GM10248 (cell line): ENCODE measurements around the gene INSL4.

ENCODE experiments used
- CTCF ChIA-PET: fragments of 300-600 bp; sonication (Branson Sonifier 250); formaldehyde crosslinking; extraction: SDS; loops from one replicate; lab custom pipeline; 2021; ENCODE audit warnings: antibody characterized with exemption; lab: Yijun Ruan, JAX
- POLR2A ChIA-PET: fragments of 350-650 bp; sonication (Branson Sonifier 250); formaldehyde crosslinking; extraction: SDS; loops from one replicate; lab custom pipeline; 2020; ENCODE audit warnings: antibody characterized with exemption; lab: Yijun Ruan, JAX
- DNase-seq: peaks from one replicate; pipeline ENCODE4 v3.0.0; 2012; ENCODE audit errors: extremely low spot score
- CTCF ChIP-seq: IDR thresholded peaks from 2 replicates; pipeline ENCODE4 v1.5.1; 2012; ENCODE audit warnings: mild to moderate bottlenecking, low read depth; ENCODE audit errors: extremely low read depth, missing control alignments, control extremely low read depth

INSL4 gene

GRCh38 chr9:5191985-5192384 is 39.2 kb upstream of the INSL4 start:
- DNase-seq = no peak
- ChIA-PET POLR2A (no interaction called here), CTCF (interaction anchor here (1.3 to 1.6 kb wide), 2 partner anchors 26 to 69 kb away, joined by 3 to 4 read pairs; no protein-coding TSS in a partner anchor)
- TF ChIP-seq CTCF = no peak

GRCh38 chr9:5193345-5193744 is 37.9 kb upstream of the INSL4 start:
- ChIA-PET POLR2A (no interaction called here), CTCF (interaction anchor here (1.3 kb wide), 1 partner anchor 25 kb away, joined by 3 read pairs; no protein-coding TSS in a partner anchor)
- DNase-seq = no peak
- TF ChIP-seq CTCF = no peak

- TF ChIP-seq CTCF = no peak
- POLR2A ChIA-PET = no interaction called here
- no peak for DNase-seq
- CTCF ChIA-PET = interaction anchor here (0.8 to 1.4 kb wide), 4 partner anchors 9 to 53 kb away, joined by 3 to 4 read pairs (median 4); no protein-coding TSS in a partner anchor
These were observed 35.8 kb upstream of the INSL4 start for GRCh38 chr9:5195463-5195862.

- TF ChIP-seq CTCF = no peak
- CTCF ChIA-PET = no interaction called here
- POLR2A ChIA-PET = no interaction called here
- DNase-seq = no peak
These were observed 26.1 kb upstream of the INSL4 start for GRCh38 chr9:5205071-5205470.

GRCh38 chr9:5230554-5230953 is 665 bp upstream of the INSL4 start:
- ChIA-PET POLR2A (interaction anchor here (0.7 kb wide), 1 partner anchor 113 kb away, joined by 3 read pairs; no protein-coding TSS in a partner anchor), CTCF (no interaction called here)
- no peak for DNase-seq
- TF ChIP-seq CTCF = no peak

- DNase-seq = no peak
- ChIA-PET CTCF (interaction anchor here (0.7 to 2.1 kb wide), 5 partner anchors 12 to 658 kb away, joined by 3 to 4 read pairs (median 3); partner anchors contain the start of gene INSL6), POLR2A (no interaction called here)
- TF ChIP-seq CTCF = no peak
These were observed 32.4 kb downstream of the INSL4 start for GRCh38 chr9:5263351-5264218.
